SK-N-MC (cell line): Measurements from ENCODE around the gene LRRC4C.

ENCODE experiments used
- DNase-seq: peaks from one replicate; pipeline ENCODE4 v3.0.0-alpha.2; 2011; ENCODE audit warnings: low read depth, low spot score
- H3K27ac ChIP-seq: fragments of 200-600 bp; sonication (generic); 2 replicates; pipeline ENCODE4 v1.5.1; 2016; ENCODE audit warnings: mixed run types
- H3K36me3 ChIP-seq: fragments of 200-600 bp; sonication (generic); 2 replicates; pipeline ENCODE4 v1.6.1; 2017; ENCODE audit warnings: antibody characterized with exemption, low read length, mixed read lengths; ENCODE audit not compliant: insufficient read depth
- H3K4me3 ChIP-seq: fragments of 200-600 bp; sonication (generic); 2 replicates; pipeline ENCODE4 v1.5.1; 2016
- H3K9ac ChIP-seq: fragments of 200-600 bp; sonication (generic); 2 replicates; pipeline ENCODE4 v1.8.0; 2017; ENCODE audit warnings: mixed run types, mixed read lengths; ENCODE audit not compliant: insufficient read length
- H3K9me3 ChIP-seq: fragments of 200-600 bp; sonication (generic); 2 replicates; pipeline ENCODE4 v1.6.1; 2017; ENCODE audit warnings: low read depth, mild to moderate bottlenecking, antibody characterized with exemption, low read length, moderate library complexity, mixed read lengths
- EZH2 ChIP-seq: fragments of 200-600 bp; sonication (generic); IDR thresholded peaks from one replicate; pipeline ENCODE4 v1.6.1; 2017; ENCODE audit warnings: antibody characterized with exemption
- FOXP2 ChIP-seq: optimal IDR thresholded peaks from 2 replicates; pipeline ENCODE3; 2011; ENCODE audit warnings: mild to moderate bottlenecking, moderate library complexity; ENCODE audit not compliant: insufficient read depth; ENCODE audit errors: extremely low read length, control extremely low read depth
- POLR2AphosphoS5 ChIP-seq: IDR thresholded peaks from 2 replicates; pipeline ENCODE4 v1.6.1; 2012; ENCODE audit warnings: mild to moderate bottlenecking, low read depth, low read length, borderline replicate concordance

Gene LRRC4C

GRCh38 chr11:40686765-40687164, 772.7 kb downstream of the LRRC4C start:
- TF ChIP-seq EZH2 (no peak), FOXP2 (no peak), POLR2AphosphoS5 (no peak)
- no peak overlapping the region for H3K27ac ChIP-seq
- H3K9ac ChIP-seq, result no peak overlapping the region
- no peak overlapping the region for H3K4me3 ChIP-seq
- no peaks in the 10 kb centered on the region for H3K9me3 ChIP-seq
- H3K36me3 ChIP-seq, result no peaks in the 10 kb centered on the region
- DNase-seq, result no peak

GRCh38 chr11:40683010-40683409, 776.4 kb downstream of the LRRC4C start:
- no peak for TF ChIP-seq FOXP2
- no peak overlapping the region for H3K27ac ChIP-seq
- H3K4me3 ChIP-seq, result no peak overlapping the region
- no peak for DNase-seq
- H3K9me3 ChIP-seq, result no peaks in the 10 kb centered on the region
- no peak overlapping the region for H3K9ac ChIP-seq
- H3K36me3 ChIP-seq, result no peaks in the 10 kb centered on the region

GRCh38 chr11:40679276-40679675, 780.2 kb downstream of the LRRC4C start:
- no peak for DNase-seq
- Histone ChIP-seq H3K36me3 (no peaks in the 10 kb centered on the region), H3K9me3 (no peaks in the 10 kb centered on the region), H3K9ac (no peak overlapping the region), H3K27ac (no peak overlapping the region), H3K4me3 (no peak overlapping the region)
- no peak for TF ChIP-seq POLR2AphosphoS5
- TF ChIP-seq FOXP2, result no peak
- TF ChIP-seq EZH2, result no peak

- H3K36me3 ChIP-seq, result no peaks in the 10 kb centered on the region
- H3K4me3 ChIP-seq, result no peak overlapping the region
- TF ChIP-seq EZH2 (no peak), FOXP2 (no peak)
- DNase-seq, result no peak
- H3K9ac ChIP-seq, result no peak overlapping the region
- no peak overlapping the region for H3K27ac ChIP-seq
- no peaks in the 10 kb centered on the region for H3K9me3 ChIP-seq
These were observed 812.2 kb downstream of the LRRC4C start for GRCh38 chr11:40647295-40647694.

GRCh38 chr11:40642284-40642683, 817.2 kb downstream of the LRRC4C start:
- no peaks in the 10 kb centered on the region for H3K9me3 ChIP-seq
- TF ChIP-seq FOXP2, result no peak
- TF ChIP-seq POLR2AphosphoS5, result no peak
- no peak for TF ChIP-seq EZH2
- no peaks in the 10 kb centered on the region for H3K36me3 ChIP-seq
- no peak overlapping the region for H3K4me3 ChIP-seq
- no peak overlapping the region for H3K27ac ChIP-seq
- DNase-seq, result no peak
- H3K9ac ChIP-seq, result no peak overlapping the region

GRCh38 chr11:40619654-40620053, 839.8 kb downstream of the LRRC4C start:
- no peak for DNase-seq
- no peaks in the 10 kb centered on the region for H3K9me3 ChIP-seq
- TF ChIP-seq FOXP2, result no peak
- no peak for TF ChIP-seq EZH2
- no peak for TF ChIP-seq POLR2AphosphoS5

GRCh38 chr11:40606800-40607199, 852.7 kb downstream of the LRRC4C start:
- H3K9me3 ChIP-seq, result 0 out of 2 replicates have a peak, but pooled peaks cover 2% of the 10 kb centered on the region
- H3K27ac ChIP-seq, result no peak overlapping the region
- no peak for DNase-seq
- no peak overlapping the region for H3K9ac ChIP-seq
- H3K4me3 ChIP-seq, result no peak overlapping the region
- no peak for TF ChIP-seq FOXP2
- TF ChIP-seq EZH2, result no peak
- TF ChIP-seq POLR2AphosphoS5, result no peak
- no peaks in the 10 kb centered on the region for H3K36me3 ChIP-seq

More at GRCh38 chr11:40619654-40620053, 839.8 kb downstream of the LRRC4C start:
- no peak overlapping the region for H3K27ac ChIP-seq
- no peak overlapping the region for H3K9ac ChIP-seq
- no peak overlapping the region for H3K4me3 ChIP-seq
- no peaks in the 10 kb centered on the region for H3K36me3 ChIP-seq

GRCh38 chr11:40602866-40603552, 856.4 kb downstream of the LRRC4C start:
- Histone ChIP-seq H3K27ac (no peak overlapping the region), H3K9me3 (0 out of 2 replicates have a peak, but pooled peaks cover 2% of the 10 kb centered on the region), H3K4me3 (no peak overlapping the region), H3K9ac (no peak overlapping the region), H3K36me3 (no peaks in the 10 kb centered on the region)
- DNase-seq, result no peak
- no peak for TF ChIP-seq POLR2AphosphoS5
- no peak for TF ChIP-seq FOXP2

- no peaks in the 10 kb centered on the region for H3K9me3 ChIP-seq
- no peaks in the 10 kb centered on the region for H3K36me3 ChIP-seq
- DNase-seq, result no peak
- H3K4me3 ChIP-seq, result peak overlapping the region; percentile 3; the same call in 1 of the 2 replicates
- H3K9ac ChIP-seq, result no peak overlapping the region
- no peak overlapping the region for H3K27ac ChIP-seq
- no peak for TF ChIP-seq FOXP2
- TF ChIP-seq POLR2AphosphoS5, result no peak
- TF ChIP-seq EZH2, result no peak
These were observed 861.8 kb downstream of the LRRC4C start for GRCh38 chr11:40597546-40598113.
